CD4-positive, alpha-beta T cell treated with Interleukin-17A for 1 hour (primary cell): ENCODE measurements around the gene NRN1L.
A peak's percentile ranks its signal among the peaks of the same experiment; 100 is the strongest.

Experiments used
- DNase-seq: peaks from one replicate; pipeline ENCODE4 v3.0.0-alpha.2; 2020

NRN1L gene

GRCh38 chr16:67922221-67922620, 37.5 kb downstream of the NRN1L start:
- DNase-seq = no peak

- no peak for DNase-seq
Observed at GRCh38 chr16:67922740-67923139, 38.1 kb downstream of the NRN1L start.

DNA sequence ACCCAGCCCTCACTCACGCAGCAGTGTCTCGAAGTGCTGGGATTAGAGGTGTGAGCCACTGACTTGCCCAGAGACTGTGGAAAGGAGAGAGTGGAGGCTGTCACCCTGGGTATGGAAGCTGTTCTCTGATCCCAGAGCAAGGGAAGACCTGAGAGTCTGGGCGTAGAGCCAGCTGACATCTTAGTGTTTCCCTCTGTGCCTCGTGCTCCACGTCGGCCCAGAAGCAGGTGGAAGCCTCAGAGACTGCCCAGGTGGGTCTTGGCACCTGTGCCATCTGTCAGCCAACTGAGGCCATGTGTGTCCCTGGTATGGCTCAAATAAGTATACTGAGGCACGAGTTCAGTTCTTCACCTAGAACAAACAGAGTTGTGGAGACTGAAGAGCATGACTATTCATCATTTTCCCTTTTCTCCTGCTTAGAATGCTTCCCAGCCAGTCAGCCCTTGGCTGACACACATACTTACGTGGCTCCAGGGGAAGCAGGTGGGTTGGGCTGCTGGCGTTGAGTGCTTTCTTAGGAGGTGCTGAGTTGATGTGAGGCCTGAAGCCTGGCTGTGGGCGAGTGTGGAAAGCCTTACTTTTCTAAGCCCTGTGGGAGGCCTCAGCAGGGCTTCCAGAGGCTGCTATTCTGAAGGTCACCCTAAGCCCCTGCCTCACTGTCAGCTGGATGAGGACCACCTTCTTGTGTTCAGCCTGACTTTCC, 38.9 kb downstream of the NRN1L start:
- no peak for DNase-seq

GRCh38 chr16:67924140-67924906, 39.6 kb downstream of the NRN1L start:
- DNase-seq = no peak

- no peak for DNase-seq
Observed at GRCh38 chr16:67926181-67926750, 41.6 kb downstream of the NRN1L start.

GRCh38 chr16:67927131-67927941, 42.7 kb downstream of the NRN1L start:
- DNase-seq = no peak

DNA sequence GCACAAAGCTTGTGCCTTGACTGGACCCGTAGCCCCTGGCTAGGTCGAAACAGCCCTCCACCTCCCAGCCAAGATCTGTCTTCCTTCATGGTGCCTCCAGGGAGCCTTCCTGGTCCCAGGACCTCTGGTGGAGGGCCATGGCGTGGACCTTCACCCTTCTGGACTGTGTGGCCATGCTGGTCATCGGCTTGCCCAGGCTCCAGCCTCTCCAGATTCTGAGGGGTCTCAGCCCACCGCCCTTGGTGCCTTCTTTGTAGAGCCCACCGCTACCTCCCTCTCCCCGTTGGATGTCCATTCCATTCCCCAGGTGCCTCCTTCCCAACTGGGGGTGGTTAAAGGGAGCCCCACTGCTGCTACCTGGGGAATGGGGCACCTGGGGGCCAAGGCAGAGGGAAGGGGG, 43.5 kb downstream of the NRN1L start:
- DNase-seq = no peak

GRCh38 chr16:67928561-67929364, 44.1 kb downstream of the NRN1L start:
- peak; percentile 81 for DNase-seq

DNA sequence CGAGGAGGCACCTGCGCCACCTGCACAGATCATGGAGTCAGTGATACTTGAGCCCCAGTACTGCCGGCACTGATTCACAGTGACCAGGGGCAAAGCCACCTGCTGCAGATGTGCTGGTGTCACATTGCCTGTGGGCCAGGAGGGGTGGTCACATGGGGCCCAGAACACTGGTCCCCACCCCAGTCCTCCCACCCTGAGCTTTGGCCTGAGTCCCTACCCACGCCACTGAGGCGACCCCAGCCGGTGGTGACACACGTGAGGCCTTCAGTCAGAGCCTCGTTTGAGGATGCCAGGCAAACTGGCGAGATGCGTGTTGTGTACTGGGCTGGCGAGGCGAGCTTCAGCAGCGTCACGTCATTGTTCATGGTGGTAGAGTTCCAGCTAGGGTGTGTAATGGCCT, 45.5 kb downstream of the NRN1L start:
- DNase-seq = no peak

GRCh38 chr16:67930678-67931211, 46.1 kb downstream of the NRN1L start:
- DNase-seq = no peak

DNA sequence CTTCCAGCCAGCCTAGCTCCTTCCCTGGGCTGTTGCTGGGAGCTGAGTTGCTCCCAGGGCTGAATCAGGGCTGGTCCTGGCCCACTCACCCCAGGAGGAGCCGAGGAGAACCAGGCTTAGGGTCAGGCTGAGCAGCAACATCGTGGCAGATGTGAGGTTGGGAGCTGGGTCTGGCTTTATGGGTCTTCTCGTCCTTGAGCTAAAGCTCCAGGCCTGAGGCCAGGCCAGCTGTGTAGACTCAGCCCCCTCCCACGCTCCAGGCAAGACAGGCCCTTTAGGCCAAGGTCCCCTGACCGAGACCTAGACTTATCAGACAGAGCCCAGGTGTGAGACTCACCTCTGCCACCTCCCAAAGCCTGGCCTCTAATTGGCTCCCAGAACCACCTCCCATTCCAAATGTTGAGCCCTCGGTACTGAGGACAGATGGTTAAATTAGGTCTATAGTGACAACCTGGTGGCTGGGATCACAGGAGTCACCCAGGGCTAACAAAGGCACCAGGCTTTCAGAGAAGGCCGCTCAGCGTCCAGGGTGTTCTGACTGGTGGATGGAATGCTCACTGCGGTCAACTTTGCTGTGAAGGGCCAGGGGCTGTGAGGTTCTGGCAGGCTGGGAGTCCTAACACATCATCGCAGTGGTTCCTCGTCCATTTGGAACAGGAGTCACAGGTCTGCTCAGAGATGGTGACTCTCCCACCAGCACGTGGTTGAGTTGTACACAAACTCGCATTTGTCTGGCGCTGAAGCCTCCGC, 47.2 kb downstream of the NRN1L start, which contains the start of gene CTRL:
TSS of gene CTRL (minus strand) at position 151 of the 750 bp plus-strand sequence. CDS start at position 141, 10 bp downstream.
- no peak for DNase-seq

DNA sequence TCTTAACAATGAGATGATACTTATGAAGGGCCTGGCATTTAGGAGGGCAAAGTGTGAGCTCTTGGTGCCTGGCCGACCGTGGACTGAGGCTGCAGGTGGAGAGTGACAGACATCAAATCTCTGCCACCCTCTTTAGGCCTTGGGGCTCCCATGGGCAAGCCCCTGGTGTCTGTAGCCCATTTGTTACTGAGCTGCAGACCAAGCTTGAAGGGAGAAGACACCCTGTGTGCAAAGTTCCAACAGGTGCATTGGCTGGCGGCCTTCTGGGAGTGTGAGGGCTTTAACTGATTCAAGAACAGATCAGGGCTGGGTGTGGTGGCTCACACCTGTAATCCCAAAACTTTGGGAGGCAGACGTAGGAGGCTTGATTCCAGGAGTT, 47.8 kb downstream of the NRN1L start:
- no peak for DNase-seq

- no peak for DNase-seq
Observed at GRCh38 chr16:67933805-67934204, 49.1 kb downstream of the NRN1L start.

GRCh38 chr16:67934306-67935100, 49.8 kb downstream of the NRN1L start:
- no peak for DNase-seq

GRCh38 chr16:67935101-67935401, 50.4 kb downstream of the NRN1L start:
- DNase-seq = no peak

- DNase-seq = peak; percentile 97
Observed at GRCh38 chr16:67935402-67936123, 50.9 kb downstream of the NRN1L start.
